PC-3 (cell line): ENCODE results near the gene OR51F2. TPM values are rescaled to one million over a fixed set of nuclear protein-coding genes. Genes with fewer than 3 reads are reported as not detected.
"Not testable (repeated sequence)": the region's sequence is repeated elsewhere in the genome, so short reads cannot be mapped to it uniquely, and the experiment has no call there.

Experiments
- ATAC-seq: fragments of 200-7000 bp; cut with Tn5 transposase; 2 replicates; pipeline ENCODE4 v1.9.1; 2020; ENCODE audit warnings: mild to moderate bottlenecking, moderate library complexity
- BruUV-seq: library from RNA; stranded (reverse); fragments of 400-500 nt; replicated peaks from 2 replicates; lab custom pipeline; 2021; lab: Mats Ljungman, UMichigan
- CTCF ChIA-PET: fragments of 300-600 bp; sonication (Branson Sonifier 250); formaldehyde crosslinking; loops from one replicate; lab custom pipeline; 2022; ENCODE audit warnings: antibody characterized with exemption; lab: Charles Lee
- POLR2A ChIA-PET: fragments of 300-600 bp; sonication (Branson Sonifier 250); formaldehyde crosslinking; loops from one replicate; lab custom pipeline; 2022; ENCODE audit warnings: antibody characterized with exemption; ENCODE audit not compliant: unreplicated experiment; lab: Charles Lee
- DNase-seq: peaks from one replicate; pipeline ENCODE4 v3.0.0-alpha.2; 2015
- H2AFZ ChIP-seq: fragments of 300-600 bp; sonication (generic); 2 replicates; pipeline ENCODE4 v1.6.0; 2016; ENCODE audit warnings: antibody characterized with exemption, low read length
- H3F3A ChIP-seq: fragments of 300-600 bp; sonication (generic); one replicate; pipeline ENCODE4 v1.6.0; 2017; ENCODE audit warnings: antibody characterized with exemption, low read length, control low read depth, mild to moderate bottlenecking; ENCODE audit not compliant: unreplicated experiment
- H3K27ac ChIP-seq: fragments of 300-600 bp; sonication (generic); 2 replicates; pipeline ENCODE4 v1.5.1; 2016; ENCODE audit warnings: mild to moderate bottlenecking, low read length
- H3K27me3 ChIP-seq: fragments of 300-600 bp; sonication (generic); 2 replicates; pipeline ENCODE4 v1.6.1; 2016; ENCODE audit warnings: low read length, mixed read lengths
- H3K36me3 ChIP-seq: fragments of 300-600 bp; sonication (generic); 2 replicates; pipeline ENCODE4 v1.6.1; 2016; ENCODE audit warnings: low read depth, mixed run types, low read length, mixed read lengths
- H3K4me1 ChIP-seq: fragments of 300-600 bp; sonication (generic); 2 replicates; pipeline ENCODE4 v1.5.1; 2016; ENCODE audit warnings: low read length; ENCODE audit not compliant: insufficient read depth
- H3K4me2 ChIP-seq: fragments of 300-600 bp; sonication (generic); 2 replicates; pipeline ENCODE4 v1.6.0; 2016; ENCODE audit warnings: low read length
- H3K4me3 ChIP-seq: fragments of 300-600 bp; sonication (generic); 2 replicates; pipeline ENCODE4 v1.5.1; 2016; ENCODE audit warnings: mild to moderate bottlenecking, low read length, mixed read lengths
- H3K79me2 ChIP-seq: fragments of 300-600 bp; sonication (generic); 2 replicates; pipeline ENCODE4 v1.6.1; 2017; ENCODE audit warnings: low read length, mixed read lengths
- H3K9ac ChIP-seq: fragments of 300-600 bp; sonication (generic); 2 replicates; pipeline ENCODE4 v1.6.0; 2016; ENCODE audit warnings: mild to moderate bottlenecking, low read length
- H3K9me2 ChIP-seq: fragments of 300-600 bp; sonication (generic); replicated peaks from 2 replicates; pipeline ENCODE4 v1.6.1; 2016; ENCODE audit warnings: mixed run types, low read length, mixed read lengths
- H3K9me3 ChIP-seq: fragments of 300-600 bp; sonication (generic); 2 replicates; pipeline ENCODE4 v1.6.1; 2016; ENCODE audit warnings: low read length, mixed read lengths
- H4K20me1 ChIP-seq: fragments of 300-600 bp; sonication (generic); 2 replicates; pipeline ENCODE4 v1.6.1; 2016; ENCODE audit warnings: low read length, mixed read lengths
- EZH2 ChIP-seq: fragments of 300-600 bp; sonication (generic); IDR thresholded peaks from one replicate; pipeline ENCODE4 v1.6.1; 2017; ENCODE audit warnings: antibody characterized with exemption, mild to moderate bottlenecking, low read length; ENCODE audit not compliant: unreplicated experiment
- EZH2phosphoT487 ChIP-seq: fragments of 300-600 bp; sonication (generic); IDR thresholded peaks from 2 replicates; pipeline ENCODE4 v1.6.1; 2018; ENCODE audit warnings: mild to moderate bottlenecking, antibody characterized with exemption, low read length, borderline replicate concordance
- intact Hi-C: fragments of 100-400 bp; cut with micrococcal nuclease; formaldehyde crosslinking; loops from 2 replicates; pipeline ENCODE4 v1.9.0; 2023
- total RNA-seq: library from RNA; depleted of rRNA; stranded (reverse); fragments of >200 nt; gene quantifications from 2 replicates; pipeline ENCODE4 v1.2.3, GENCODE V29; 2014
- TF ChIP-seq, protein P1 (sequence below): fragments of 300-600 bp; sonication (generic); conservative IDR thresholded peaks from 2 replicates; pipeline ENCODE4 v1.5.1; 2017; ENCODE audit warnings: antibody characterized with exemption, low read depth, mild to moderate bottlenecking, low read length

The OR51F2 gene
- total RNA-seq, 1 experiment from 2014 or later = not detected

DNA sequence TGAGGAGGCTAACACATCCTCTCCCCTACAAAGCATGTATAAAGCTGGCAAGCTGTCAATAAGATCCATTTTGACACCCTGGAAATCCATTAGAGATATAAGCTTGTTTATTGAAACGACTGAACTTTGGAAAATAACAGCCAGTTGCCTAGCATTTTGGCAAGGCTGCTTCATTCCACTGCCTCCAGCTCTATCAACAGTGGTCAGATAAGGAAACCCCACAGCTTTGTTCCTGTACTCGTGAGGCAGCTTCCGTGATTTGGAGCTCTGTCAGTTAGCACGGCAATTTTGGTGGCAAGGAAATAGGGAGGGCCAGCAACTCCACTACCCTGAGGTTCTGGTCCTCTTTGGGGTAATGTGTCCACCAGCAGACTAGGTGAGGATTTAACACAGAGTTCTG lies 29.9 kb downstream of the OR51F2 start:
- H3K36me3 ChIP-seq = no peaks in the 10 kb centered on the region
- no peak overlapping the region for H3K4me2 ChIP-seq
- POLR2A ChIA-PET = no interaction called here
- no peaks in the 10 kb centered on the region for H3K27me3 ChIP-seq
- no peak overlapping the region for H3K27ac ChIP-seq
- ATAC-seq (no peak), DNase-seq (no peak)
- no peak overlapping the region for H3K9ac ChIP-seq
- no peaks in the 10 kb centered on the region for H4K20me1 ChIP-seq
- intact Hi-C loops = no loop called here
- BruUV-seq = no TSS peak
- H3K4me3 ChIP-seq = no peak overlapping the region
- no peak for TF ChIP-seq EZH2phosphoT487
- TF ChIP-seq, protein P1, sequence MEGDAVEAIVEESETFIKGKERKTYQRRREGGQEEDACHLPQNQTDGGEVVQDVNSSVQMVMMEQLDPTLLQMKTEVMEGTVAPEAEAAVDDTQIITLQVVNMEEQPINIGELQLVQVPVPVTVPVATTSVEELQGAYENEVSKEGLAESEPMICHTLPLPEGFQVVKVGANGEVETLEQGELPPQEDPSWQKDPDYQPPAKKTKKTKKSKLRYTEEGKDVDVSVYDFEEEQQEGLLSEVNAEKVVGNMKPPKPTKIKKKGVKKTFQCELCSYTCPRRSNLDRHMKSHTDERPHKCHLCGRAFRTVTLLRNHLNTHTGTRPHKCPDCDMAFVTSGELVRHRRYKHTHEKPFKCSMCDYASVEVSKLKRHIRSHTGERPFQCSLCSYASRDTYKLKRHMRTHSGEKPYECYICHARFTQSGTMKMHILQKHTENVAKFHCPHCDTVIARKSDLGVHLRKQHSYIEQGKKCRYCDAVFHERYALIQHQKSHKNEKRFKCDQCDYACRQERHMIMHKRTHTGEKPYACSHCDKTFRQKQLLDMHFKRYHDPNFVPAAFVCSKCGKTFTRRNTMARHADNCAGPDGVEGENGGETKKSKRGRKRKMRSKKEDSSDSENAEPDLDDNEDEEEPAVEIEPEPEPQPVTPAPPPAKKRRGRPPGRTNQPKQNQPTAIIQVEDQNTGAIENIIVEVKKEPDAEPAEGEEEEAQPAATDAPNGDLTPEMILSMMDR = no peak
- no peak for TF ChIP-seq EZH2
- no peaks in the 10 kb centered on the region for H3K9me2 ChIP-seq
- no peaks in the 10 kb centered on the region for H3F3A ChIP-seq
- H3K79me2 ChIP-seq = no peaks in the 10 kb centered on the region
- H2AFZ ChIP-seq = no peak overlapping the region
- no peaks in the 10 kb centered on the region for H3K4me1 ChIP-seq
- H3K9me3 ChIP-seq = no peaks in the 10 kb centered on the region
- CTCF ChIA-PET = no interaction called here

DNA sequence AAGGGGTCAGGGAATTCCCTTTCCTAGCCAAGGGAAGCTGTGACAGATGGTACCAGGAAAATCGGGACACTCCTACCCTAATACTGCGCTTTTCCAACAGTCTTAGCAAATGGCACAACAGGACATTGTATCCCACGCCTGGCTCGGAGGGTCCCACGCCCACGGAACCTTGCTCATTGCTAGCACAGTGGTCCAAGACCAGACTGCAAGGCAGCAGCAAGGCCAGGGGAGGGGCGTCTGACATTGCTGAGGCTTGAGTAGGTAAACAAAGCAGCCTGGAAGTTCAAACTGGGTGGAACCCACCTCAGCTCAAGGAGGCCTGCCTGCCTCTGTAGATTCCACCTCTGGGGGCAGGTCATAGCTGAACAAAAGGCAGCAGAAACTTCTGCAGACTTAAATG lies 33.2 kb downstream of the OR51F2 start:
- H3K4me3 ChIP-seq, DNase-seq, intact Hi-C loops, H2AFZ ChIP-seq, H3K4me2 ChIP-seq, H3K9me3 ChIP-seq, BruUV-seq, H4K20me1 ChIP-seq, H3F3A ChIP-seq, H3K9me2 ChIP-seq, H3K4me1 ChIP-seq, H3K27ac ChIP-seq, POLR2A ChIA-PET, ATAC-seq, CTCF ChIA-PET, H3K36me3 ChIP-seq, H3K9ac ChIP-seq, H3K79me2 ChIP-seq, H3K27me3 ChIP-seq: not testable (repeated sequence)

DNA sequence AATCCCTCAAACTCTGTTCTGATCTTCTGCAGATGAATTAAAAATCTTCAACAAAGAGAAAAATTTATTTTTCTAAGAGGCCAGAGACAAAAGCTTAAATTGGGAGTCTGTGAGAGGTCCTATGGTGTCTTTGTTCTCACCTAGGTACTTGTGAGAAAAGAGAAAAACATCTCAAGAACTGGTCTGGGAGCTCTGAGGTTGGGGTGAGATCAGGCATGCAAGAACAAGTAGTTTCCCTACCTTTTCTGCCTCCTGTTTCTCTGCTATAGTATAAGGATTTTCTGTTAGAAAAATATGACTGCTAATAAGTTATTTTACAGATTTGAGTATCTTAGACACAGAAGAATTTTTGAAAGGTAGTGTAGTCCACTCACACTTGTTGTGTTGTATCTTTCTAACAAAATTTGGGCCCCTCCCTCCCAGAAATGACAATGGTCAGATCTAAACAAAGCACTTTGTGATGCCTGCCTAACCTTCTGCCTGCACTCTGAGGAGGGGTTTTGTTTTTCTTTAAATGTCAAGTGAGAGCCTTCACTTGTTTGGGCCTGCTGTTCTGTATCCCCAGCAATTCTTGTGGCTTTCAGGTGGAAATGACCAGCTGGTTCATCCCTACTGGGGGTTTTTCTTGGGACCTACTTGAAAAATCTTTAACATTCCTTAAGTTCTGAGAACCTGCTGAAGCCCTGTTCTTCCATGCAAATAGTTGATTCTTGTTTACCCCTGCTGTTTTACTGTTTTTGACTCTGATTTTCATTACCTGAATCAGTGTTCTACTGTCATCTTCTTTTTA lies 41.5 kb downstream of the OR51F2 start:
- no peaks in the 10 kb centered on the region for H4K20me1 ChIP-seq
- no peaks in the 10 kb centered on the region for H3K4me1 ChIP-seq
- POLR2A ChIA-PET = no interaction called here
- no peak overlapping the region for H2AFZ ChIP-seq
- DNase-seq = no peak
- H3K36me3 ChIP-seq = no peaks in the 10 kb centered on the region
- no peaks in the 10 kb centered on the region for H3K9me3 ChIP-seq
- H3K79me2 ChIP-seq = no peaks in the 10 kb centered on the region
- no peak overlapping the region for H3K9ac ChIP-seq
- H3K9me2 ChIP-seq = no peaks in the 10 kb centered on the region
- H3K4me3 ChIP-seq = no peak overlapping the region
- no peak overlapping the region for H3K4me2 ChIP-seq
- H3F3A ChIP-seq = no peaks in the 10 kb centered on the region
- intact Hi-C loops = no loop called here
- H3K27me3 ChIP-seq = no peaks in the 10 kb centered on the region
- H3K27ac ChIP-seq = no peak overlapping the region
- ATAC-seq = no peak
- no peak for TF ChIP-seq EZH2
- TF ChIP-seq, protein P1 = no peak
- TF ChIP-seq EZH2phosphoT487 = no peak
- BruUV-seq = no TSS peak
- CTCF ChIA-PET = no interaction called here
